Measurements from ENCODE around the gene RFNG.

DNA sequence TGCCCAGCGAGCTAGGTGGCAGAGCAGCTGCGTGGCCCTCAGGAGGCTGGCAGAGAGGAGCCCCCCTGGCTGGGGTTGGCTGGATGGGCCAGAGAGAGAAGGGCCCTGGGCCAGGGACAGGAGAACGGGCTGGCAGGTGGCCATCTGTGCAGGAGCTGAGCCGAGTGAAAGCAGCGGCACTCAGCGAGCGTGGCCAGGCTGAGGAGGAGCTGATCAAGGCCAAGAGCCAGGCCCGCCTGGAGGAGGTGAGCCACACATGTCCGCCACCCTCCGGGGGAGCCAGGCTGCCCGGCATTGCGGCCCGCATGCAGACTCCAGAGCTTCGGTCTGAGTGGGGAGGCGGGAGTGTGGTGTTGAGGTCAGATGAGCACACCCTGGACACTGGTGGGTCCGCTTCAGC, 22.2 kb downstream of the RFNG start:
- TF ChIP-seq POLR2A (IDR thresholded peaks at IDR 0.05): no peak
- TF ChIP-seq, protein P1, sequence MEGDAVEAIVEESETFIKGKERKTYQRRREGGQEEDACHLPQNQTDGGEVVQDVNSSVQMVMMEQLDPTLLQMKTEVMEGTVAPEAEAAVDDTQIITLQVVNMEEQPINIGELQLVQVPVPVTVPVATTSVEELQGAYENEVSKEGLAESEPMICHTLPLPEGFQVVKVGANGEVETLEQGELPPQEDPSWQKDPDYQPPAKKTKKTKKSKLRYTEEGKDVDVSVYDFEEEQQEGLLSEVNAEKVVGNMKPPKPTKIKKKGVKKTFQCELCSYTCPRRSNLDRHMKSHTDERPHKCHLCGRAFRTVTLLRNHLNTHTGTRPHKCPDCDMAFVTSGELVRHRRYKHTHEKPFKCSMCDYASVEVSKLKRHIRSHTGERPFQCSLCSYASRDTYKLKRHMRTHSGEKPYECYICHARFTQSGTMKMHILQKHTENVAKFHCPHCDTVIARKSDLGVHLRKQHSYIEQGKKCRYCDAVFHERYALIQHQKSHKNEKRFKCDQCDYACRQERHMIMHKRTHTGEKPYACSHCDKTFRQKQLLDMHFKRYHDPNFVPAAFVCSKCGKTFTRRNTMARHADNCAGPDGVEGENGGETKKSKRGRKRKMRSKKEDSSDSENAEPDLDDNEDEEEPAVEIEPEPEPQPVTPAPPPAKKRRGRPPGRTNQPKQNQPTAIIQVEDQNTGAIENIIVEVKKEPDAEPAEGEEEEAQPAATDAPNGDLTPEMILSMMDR (IDR thresholded peaks at IDR 0.05): no peak
- TF ChIP-seq EP300 (IDR thresholded peaks at IDR 0.05): no peak

Data from suprapubic skin (tissue), 3 donors.